Measurements from ENCODE around the gene MAN2A1.

- TF ChIP-seq CTCF (IDR thresholded peaks at IDR 0.05; ENCODE audit: poor library complexity, severe bottlenecking) (no peak), POLR2AphosphoS5 (IDR thresholded peaks at IDR 0.05) (no peak), EZH2 (IDR thresholded peaks at IDR 0.05; ENCODE audit: borderline replicate concordance, insufficient read depth, low read length, poor library complexity, severe bottlenecking) (no peak), EP300 (conservative IDR thresholded peaks at IDR 0.05; ENCODE audit: poor library complexity, severe bottlenecking) (no peak), REST (IDR thresholded peaks at IDR 0.05; ENCODE audit: borderline replicate concordance) (no peak), TAF1 (IDR thresholded peaks at IDR 0.05; ENCODE audit: low read depth) (no peak), RAD21 (conservative IDR thresholded peaks at IDR 0.05) (no peak), MXI1 (conservative IDR thresholded peaks at IDR 0.05; ENCODE audit: poor library complexity, severe bottlenecking) (no peak), SMC3 (conservative IDR thresholded peaks at IDR 0.05; ENCODE audit: poor library complexity) (no peak)
Measured at GRCh38 chr5:109740966-109741365, 51.2 kb downstream of the MAN2A1 start.

Measured in neural cell (in vitro differentiated cells).